Airway epithelial cell (primary cell): ENCODE data around the gene MPDU1. TPM values are rescaled to one million over a fixed set of nuclear protein-coding genes. Genes with fewer than 3 reads are reported as not detected.

Experiments
- total RNA-seq: library from RNA; depleted of rRNA; stranded (reverse); fragments of >200 nt; gene quantifications from 2 replicates; pipeline ENCODE4 v1.2.3, GENCODE V29; 2015

MPDU1 gene
- 147 and 153 TPM in 2 replicates for total RNA-seq

DNA sequence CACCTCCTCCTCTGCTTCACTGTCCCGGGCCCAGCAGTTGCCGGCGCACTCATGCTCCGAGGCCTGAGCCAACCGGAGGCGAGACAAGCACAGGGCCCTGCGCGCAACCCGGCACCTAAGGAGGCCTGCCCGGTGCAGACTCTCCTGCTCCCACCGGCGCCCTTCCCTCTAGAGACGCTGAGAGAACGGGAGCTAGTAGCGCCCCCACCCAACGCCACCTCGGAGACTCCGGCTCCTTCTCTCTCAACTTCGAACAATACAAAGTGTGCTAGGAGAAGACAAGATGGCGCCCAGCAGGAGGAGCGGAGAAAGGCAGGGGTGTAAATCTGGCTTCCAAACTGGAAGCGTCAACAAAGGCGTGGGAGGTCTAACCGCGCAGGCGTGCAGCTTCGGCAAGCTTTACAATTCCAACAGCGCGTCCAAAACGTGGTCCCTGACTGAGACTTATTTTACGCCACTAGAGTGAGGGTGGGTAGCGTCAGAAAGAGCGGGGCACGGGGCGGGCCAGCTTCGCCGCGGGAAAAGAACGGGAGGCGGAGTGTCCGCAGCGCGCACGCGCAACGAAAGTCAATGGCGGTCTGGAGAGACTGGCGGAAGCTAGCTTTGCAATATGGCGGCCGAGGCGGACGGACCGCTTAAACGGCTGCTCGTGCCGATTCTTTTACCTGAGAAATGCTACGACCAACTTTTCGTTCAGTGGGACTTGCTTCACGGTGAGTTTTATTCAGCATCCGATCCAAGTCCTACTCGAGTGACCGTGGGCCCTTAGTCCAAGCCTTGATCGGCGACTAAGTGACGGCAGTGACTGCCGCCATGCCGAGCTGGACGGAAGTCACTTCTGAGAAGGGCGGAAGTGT lies at the start of gene MPDU1:
Gene MPDU1, plus strand, starts transcription at position 600 of the 857 bp plus-strand sequence. Its CDS starts 11 bp downstream, at position 611.

GRCh38 chr17:7548585-7549400 lies 34.9 kb upstream of the MPDU1 start, which contains the start of gene TNFSF12:
TSS of gene TNFSF12 (plus strand) at chr17:7549058. CDS start at chr17:7549154, 96 bp downstream.

DNA sequence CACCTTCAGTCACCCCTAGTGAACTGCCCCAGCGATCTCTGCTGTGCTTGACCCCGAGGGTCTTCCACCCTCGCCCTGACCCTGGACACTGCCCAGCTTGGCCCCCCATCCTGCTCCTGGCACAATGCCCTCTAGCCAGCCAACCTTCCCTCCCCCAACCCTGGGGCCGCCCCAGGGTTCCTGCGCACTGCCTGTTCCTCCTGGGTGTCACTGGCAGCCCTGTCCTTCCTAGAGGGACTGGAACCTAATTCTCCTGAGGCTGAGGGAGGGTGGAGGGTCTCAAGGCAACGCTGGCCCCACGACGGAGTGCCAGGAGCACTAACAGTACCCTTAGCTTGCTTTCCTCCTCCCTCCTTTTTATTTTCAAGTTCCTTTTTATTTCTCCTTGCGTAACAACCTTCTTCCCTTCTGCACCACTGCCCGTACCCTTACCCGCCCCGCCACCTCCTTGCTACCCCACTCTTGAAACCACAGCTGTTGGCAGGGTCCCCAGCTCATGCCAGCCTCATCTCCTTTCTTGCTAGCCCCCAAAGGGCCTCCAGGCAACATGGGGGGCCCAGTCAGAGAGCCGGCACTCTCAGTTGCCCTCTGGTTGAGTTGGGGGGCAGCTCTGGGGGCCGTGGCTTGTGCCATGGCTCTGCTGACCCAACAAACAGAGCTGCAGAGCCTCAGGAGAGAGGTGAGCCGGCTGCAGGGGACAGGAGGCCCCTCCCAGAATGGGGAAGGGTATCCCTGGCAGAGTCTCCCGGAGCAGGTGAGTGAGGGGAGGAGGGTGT lies 24.9 kb upstream of the MPDU1 start, which contains the start of gene TNFSF13:
Gene TNFSF13, plus strand, starts transcription at position 207 of the 776 bp plus-strand sequence. Its CDS starts 290 bp downstream, at position 497.

DNA sequence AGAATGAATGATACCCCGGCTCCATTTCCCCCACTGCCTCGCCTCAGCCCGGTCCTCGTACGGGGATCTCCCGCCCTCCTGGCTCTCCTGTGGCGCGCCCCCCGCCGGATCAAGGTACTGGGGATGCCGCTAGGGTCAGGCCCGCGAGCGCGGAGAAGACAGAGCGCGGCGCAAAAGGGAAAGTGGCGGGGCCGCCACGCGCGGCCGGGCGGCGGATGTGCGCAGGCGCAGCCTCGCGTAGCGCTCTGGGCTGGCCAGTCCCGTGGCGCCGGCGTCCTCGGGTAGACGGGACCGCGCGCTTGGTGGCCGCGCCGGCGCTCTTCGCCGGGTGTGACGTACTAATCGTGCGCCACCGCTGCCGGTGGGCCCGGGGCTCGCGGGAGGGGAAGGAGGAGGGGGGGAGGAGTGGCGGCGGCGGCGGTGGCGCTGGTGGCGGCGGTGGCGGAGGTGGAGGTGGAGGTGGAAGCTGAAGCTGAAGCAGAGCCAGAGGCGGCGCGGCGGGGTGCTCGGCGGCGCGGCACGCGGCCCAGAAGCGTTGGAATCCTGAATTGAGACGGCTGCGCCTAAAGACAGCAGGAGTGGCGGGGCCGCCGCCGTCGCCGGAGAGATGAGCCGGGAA lies 22.0 kb upstream of the MPDU1 start, which contains the start of gene SENP3:
Gene SENP3, plus strand, starts transcription at position 331 of the 619 bp plus-strand sequence. CDS start 1,158 bp downstream, outside the sequence.

DNA sequence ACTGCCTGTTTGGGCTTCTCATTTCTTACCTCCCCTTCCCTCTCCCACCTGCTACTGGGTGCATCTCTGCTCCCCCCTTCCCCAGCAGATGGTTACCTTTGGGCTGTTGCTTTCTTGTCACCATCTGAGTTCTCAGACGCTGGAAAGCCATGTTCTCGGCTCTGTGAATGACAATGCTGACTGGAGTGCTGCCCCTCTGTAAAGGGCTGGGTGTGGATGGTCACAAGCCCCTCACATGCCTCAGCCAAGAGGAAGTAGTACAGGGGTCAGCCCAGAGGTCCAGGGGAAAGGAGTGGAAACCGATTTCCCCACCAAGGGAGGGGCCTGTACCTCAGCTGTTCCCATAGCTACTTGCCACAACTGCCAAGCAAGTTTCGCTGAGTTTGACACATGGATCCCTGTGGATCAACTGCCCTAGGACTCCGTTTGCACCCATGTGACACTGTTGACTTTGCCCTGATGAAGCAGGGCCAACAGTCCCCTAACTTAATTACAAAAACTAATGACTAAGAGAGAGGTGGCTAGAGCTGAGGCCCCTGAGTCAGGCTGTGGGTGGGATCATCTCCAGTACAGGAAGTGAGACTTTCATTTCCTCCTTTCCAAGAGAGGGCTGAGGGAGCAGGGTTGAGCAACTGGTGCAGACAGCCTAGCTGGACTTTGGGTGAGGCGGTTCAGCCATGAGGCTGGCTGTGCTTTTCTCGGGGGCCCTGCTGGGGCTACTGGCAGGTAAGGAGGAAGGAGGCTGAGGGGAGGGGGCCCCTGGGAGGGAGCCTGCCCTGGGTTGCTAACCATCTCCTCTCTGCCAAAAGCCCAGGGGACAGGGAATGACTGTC lies 4.4 kb upstream of the MPDU1 start, which contains the start of gene CD68:
Gene CD68, plus strand, starts transcription at position 638 of the 833 bp plus-strand sequence. Its CDS starts 40 bp downstream, at position 678.

GRCh38 chr17:7589891-7590691 lies 6.4 kb downstream of the MPDU1 start, which contains the start of gene SOX15:
TSS of gene SOX15 (minus strand) at chr17:7590094. CDS start at chr17:7589676, 418 bp downstream.

DNA sequence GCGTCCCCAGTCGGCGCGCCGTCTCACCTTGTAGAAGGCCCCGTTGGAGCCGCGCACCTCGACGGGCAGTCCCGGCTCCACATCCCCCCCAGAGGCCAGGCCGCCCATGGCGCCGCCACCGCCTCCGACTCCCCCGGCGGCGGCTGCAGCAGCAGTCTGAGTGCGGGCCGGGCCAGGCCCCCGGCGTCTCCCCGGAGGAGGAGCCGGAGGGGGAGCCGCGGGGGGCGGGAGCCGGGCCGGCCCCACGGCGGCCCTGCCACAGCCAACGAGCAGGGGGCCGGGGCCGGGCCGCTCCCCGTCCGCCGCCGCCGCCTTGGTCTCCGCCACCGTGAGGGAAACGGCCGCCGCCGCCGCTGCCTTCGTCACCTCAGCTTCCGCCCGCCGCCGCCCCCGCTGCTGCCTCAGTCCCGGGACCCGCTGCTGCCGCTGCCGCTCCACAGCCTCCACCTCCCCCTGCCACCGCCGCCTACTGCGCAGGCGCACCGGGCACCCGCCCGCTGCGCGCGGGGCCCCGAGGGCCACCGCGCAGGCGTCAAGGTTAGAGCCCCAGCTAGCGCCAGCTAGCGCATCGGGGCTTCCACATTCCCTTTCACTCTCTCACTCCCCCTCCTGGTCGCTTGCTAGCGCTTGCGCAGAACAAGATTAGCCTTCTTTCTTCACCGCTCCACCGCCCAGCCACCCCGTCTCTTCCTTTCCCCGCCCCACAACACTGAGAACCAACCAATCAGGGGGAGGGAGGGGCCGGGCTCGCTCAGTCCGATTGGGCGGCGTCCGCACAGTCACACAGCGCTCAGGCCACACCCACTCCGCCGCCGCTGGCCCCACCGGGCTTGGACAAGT lies 31.0 kb downstream of the MPDU1 start, which contains the start of gene FXR2:
Gene FXR2, minus strand, starts transcription at position 473 of the 840 bp plus-strand sequence. Its CDS starts 365 bp downstream, at position 108.

GRCh38 chr17:7627250-7628121 lies 43.8 kb downstream of the MPDU1 start, which contains the start of gene SAT2:
TSS of gene SAT2 (minus strand) at chr17:7627821. CDS start at chr17:7627635, 186 bp downstream.

DNA sequence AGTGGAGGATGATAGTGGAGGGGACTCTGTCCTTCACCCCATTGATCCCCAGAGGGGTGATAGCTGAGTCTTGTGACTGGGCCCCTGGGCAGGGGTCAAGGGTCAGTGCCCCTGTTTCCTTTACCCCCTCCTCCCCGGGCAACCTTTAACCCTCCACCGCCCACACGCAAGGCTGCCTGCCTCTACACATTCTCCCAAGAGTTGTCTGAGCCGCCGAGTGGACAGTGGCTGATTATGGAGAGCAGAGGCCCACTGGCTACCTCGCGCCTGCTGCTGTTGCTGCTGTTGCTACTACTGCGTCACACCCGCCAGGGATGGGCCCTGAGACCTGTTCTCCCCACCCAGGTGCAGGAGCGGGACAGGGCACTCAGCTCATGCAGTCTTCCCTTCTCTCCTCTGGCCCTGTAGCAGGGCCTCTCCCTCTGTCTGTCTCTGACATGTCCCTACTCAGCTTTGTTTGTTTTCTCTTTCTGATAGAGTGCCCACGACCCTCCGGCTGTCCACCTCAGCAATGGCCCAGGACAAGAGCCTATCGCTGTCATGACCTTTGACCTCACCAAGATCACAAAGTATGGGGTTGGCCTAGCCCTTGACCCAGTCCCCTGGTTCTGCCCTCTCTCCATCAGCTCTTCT lies 46.4 kb downstream of the MPDU1 start, which contains the start of gene SHBG:
Gene SHBG, plus strand, starts transcription at position 197 of the 633 bp plus-strand sequence. Its CDS starts 38 bp downstream, at position 235.

Other genes with a start within 250 kb of the MPDU1 start
- gene ACAP1, start 247.3 kb upstream of the MPDU1 start, total RNA-seq = 0.42 and 0.78 TPM in 2 replicates
- 48.4 and 61.1 TPM in 2 replicates for gene KCTD11, start 231.7 kb upstream of the MPDU1 start, total RNA-seq
- gene TMEM95, start 228.7 kb upstream of the MPDU1 start, total RNA-seq = not detected in 2 replicates
- 13.0 and 15.8 TPM in 2 replicates for gene TNK1, start 202.8 kb upstream of the MPDU1 start, total RNA-seq
- gene PLSCR3, start 189.3 kb upstream of the MPDU1 start, total RNA-seq = 64.6 and 96.0 TPM in 2 replicates
- gene TMEM256, start 179.8 kb upstream of the MPDU1 start, total RNA-seq = 117 and 202 TPM in 2 replicates
- 6.0 and 8.9 TPM in 2 replicates for gene NLGN2, start 176.0 kb upstream of the MPDU1 start, total RNA-seq
- gene SPEM1, start 163.5 kb upstream of the MPDU1 start, total RNA-seq = not detected in 2 replicates
- not detected in 2 replicates for gene SPEM2, start 158.2 kb upstream of the MPDU1 start, total RNA-seq
- not detected in 2 replicates for gene SPEM3, start 155.0 kb upstream of the MPDU1 start, total RNA-seq
- 29.6 and 33.5 TPM in 2 replicates for gene TMEM102, start 148.4 kb upstream of the MPDU1 start, total RNA-seq
- 18.3 and 32.1 TPM in 2 replicates for gene FGF11, start 144.3 kb upstream of the MPDU1 start, total RNA-seq
- 10.9 and 11.0 TPM in 2 replicates for gene CHRNB1, start 138.8 kb upstream of the MPDU1 start, total RNA-seq
- 29.5 and 46.1 TPM in 2 replicates for gene ZBTB4, start 104.2 kb upstream of the MPDU1 start, total RNA-seq
- gene SLC35G6, start 102.4 kb upstream of the MPDU1 start, total RNA-seq = not detected in 2 replicates
- gene POLR2A, start 99.5 kb upstream of the MPDU1 start, total RNA-seq = 62.4 and 64.9 TPM in 2 replicates
- gene TNFSF12, start 34.8 kb upstream of the MPDU1 start, total RNA-seq = 4.2 and 10.8 TPM in 2 replicates
- gene TNFSF13, start 25.1 kb upstream of the MPDU1 start, total RNA-seq = 4.4 and 5.1 TPM in 2 replicates
- gene SENP3, start 21.9 kb upstream of the MPDU1 start, total RNA-seq = 44.8 and 62.7 TPM in 2 replicates
- 14.8 and 21.2 TPM in 2 replicates for gene CD68, start 4.2 kb upstream of the MPDU1 start, total RNA-seq
- 162 and 173 TPM in 2 replicates for gene SOX15, start 6.2 kb downstream of the MPDU1 start, total RNA-seq
- gene FXR2, start 31.0 kb downstream of the MPDU1 start, total RNA-seq = 39.4 and 49.4 TPM in 2 replicates
- 25.9 and 36.9 TPM in 2 replicates for gene SAT2, start 44.0 kb downstream of the MPDU1 start, total RNA-seq
- 0.28 and 0.51 TPM in 2 replicates for gene SHBG, start 46.3 kb downstream of the MPDU1 start, total RNA-seq
- gene ATP1B2, start 67.1 kb downstream of the MPDU1 start, total RNA-seq = not detected in 2 replicates
- gene TP53, start 103.6 kb downstream of the MPDU1 start, total RNA-seq = 47.3 and 58.3 TPM in 2 replicates
- 9.3 and 13.6 TPM in 2 replicates for gene WRAP53, start 104.6 kb downstream of the MPDU1 start, total RNA-seq
- gene EFNB3, start 121.3 kb downstream of the MPDU1 start, total RNA-seq = 2.0 and 2.6 TPM in 2 replicates
- 0.21 and 0.33 TPM in 2 replicates for gene DNAH2, start 133.9 kb downstream of the MPDU1 start, total RNA-seq